Glutamatergic neuron (in vitro differentiated cells): ENCODE measurements around the gene TGFBR2. TPM values are rescaled to one million over a fixed set of nuclear protein-coding genes. Genes with fewer than 3 reads are reported as not detected.

ENCODE experiments used
- DNase-seq: peaks from one replicate; pipeline ENCODE4 v3.0.0; 2022
- H3K27ac Mint-ChIP-seq: one replicate; pipeline ENCODE4 v1.8.0; 2020; ENCODE audit warnings: mild to moderate bottlenecking, mixed read lengths, inconsistent platforms; ENCODE audit not compliant: unreplicated experiment
- H3K27me3 Mint-ChIP-seq: one replicate; pipeline ENCODE4 v1.8.0; 2020; ENCODE audit warnings: mild to moderate bottlenecking, moderate library complexity, mixed read lengths, inconsistent platforms; ENCODE audit not compliant: unreplicated experiment
- H3K36me3 Mint-ChIP-seq: one replicate; pipeline ENCODE4 v1.8.0; 2020; ENCODE audit warnings: mild to moderate bottlenecking, mixed read lengths, inconsistent platforms; ENCODE audit not compliant: unreplicated experiment
- H3K4me1 Mint-ChIP-seq: one replicate; pipeline ENCODE4 v1.8.0; 2020; ENCODE audit warnings: mild to moderate bottlenecking, low read depth, mixed read lengths, inconsistent platforms; ENCODE audit not compliant: unreplicated experiment
- H3K4me3 Mint-ChIP-seq: one replicate; pipeline ENCODE4 v1.8.0; 2020; ENCODE audit warnings: mild to moderate bottlenecking, mixed read lengths, inconsistent platforms; ENCODE audit not compliant: unreplicated experiment
- H3K9me3 Mint-ChIP-seq: one replicate; pipeline ENCODE4 v1.8.0; 2020; ENCODE audit warnings: mild to moderate bottlenecking, moderate library complexity, mixed read lengths, inconsistent platforms; ENCODE audit not compliant: unreplicated experiment
- CTCF ChIP-seq: fragments of 200-600 bp; sonication (generic); IDR thresholded peaks from one replicate; pipeline ENCODE4 v1.5.0; 2021; ENCODE audit not compliant: partially characterized antibody, unreplicated experiment
- total RNA-seq: library from RNA; stranded (reverse); fragmentation: NEBNext Ultra II Directional; extraction: Animal tissue kit (Norgen Biotek cat#: 25700); gene quantifications from one replicate; pipeline ENCODE4 v1.2.1, GENCODE V29; 2021; ENCODE audit not compliant: unreplicated experiment

The TGFBR2 gene
- total RNA-seq, 1 donor from 2014 or later, result 0.96 TPM

DNA sequence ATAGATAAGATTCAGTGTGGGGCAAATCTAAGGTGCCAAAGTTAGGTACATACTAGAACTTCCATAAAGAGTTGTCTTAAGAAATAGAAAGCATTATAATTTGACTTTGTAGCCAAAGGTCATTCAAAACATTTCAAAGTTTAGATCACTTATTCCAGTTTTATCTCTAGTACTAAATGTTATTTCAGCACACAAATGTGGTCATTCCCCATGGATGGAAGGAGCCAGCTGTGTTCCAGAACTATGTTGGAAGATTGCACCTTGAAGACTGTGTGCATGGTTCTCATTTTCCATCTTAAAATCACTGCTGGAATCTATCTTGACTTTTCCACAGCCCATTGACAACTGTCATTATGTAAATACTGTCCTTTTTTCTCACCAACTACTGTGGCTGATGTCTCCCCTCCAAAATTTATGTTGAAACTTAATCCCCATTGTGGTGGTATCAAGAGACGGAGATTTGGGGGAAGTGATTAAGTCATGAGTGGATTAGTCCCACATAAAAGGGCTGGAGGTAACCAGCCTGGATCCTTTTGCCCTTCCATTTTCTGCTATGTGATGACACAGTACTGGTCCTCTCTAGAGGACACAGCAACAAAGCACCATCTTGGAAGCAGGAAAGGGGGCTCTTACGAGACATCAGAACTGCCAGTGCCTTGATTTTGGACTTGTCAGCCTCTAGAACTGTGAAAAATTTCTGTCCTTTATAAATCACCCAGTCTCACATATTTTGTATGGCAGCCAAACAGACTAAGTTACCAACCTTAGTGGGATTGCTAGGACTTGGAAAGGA, 24.0 kb downstream of the TGFBR2 start:
- Mint-ChIP-seq H3K36me3 (no peaks in the 10 kb centered on the region), H3K9me3 (no peaks in the 10 kb centered on the region), H3K4me3 (no peak overlapping the region), H3K27ac (no peak overlapping the region), H3K4me1 (peaks cover 15% of the 10 kb centered on the region), H3K27me3 (no peaks in the 10 kb centered on the region)
- no peak for DNase-seq
- TF ChIP-seq CTCF, result no peak

DNA sequence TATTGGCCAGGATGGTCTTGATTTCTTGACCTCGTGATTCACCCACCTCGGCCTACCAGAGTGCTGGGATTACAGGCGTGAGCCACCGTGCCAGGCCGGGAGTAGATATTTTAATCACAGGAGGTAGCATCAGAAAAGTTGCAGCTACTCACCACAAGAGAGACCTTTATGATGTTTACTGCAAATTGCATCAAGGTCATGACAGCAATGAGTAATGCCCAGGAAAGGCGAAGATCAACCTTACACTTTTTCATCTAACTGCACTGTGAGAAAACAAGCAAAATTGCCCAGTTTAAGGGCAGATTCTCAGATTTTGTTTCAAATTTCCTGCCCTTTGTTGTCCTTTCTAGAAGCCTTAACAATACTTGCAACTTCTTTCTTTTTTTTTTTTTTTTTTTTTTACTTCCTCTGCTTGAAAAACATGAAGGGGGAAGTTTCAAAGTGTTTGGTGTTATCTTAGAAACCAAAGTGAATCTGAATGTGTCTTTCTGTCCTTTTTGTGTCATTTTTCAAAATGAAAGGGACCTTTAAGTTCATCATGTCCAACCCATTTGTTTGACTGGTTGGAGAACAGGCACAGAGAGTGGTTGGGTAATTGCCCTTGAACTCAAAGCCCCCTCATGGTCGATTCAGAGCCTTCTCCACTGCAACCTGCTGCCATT, 25.0 kb downstream of the TGFBR2 start:
- Mint-ChIP-seq H3K27me3 (no peaks in the 10 kb centered on the region), H3K9me3 (peaks cover 2% of the 10 kb centered on the region), H3K27ac (no peak overlapping the region), H3K36me3 (no peaks in the 10 kb centered on the region), H3K4me1 (peaks cover 22% of the 10 kb centered on the region), H3K4me3 (no peak overlapping the region)
- DNase-seq, result no peak
- no peak for TF ChIP-seq CTCF

GRCh38 chr3:30632065-30632464, 25.7 kb downstream of the TGFBR2 start:
- H3K4me1 Mint-ChIP-seq, result peaks cover 27% of the 10 kb centered on the region
- no peaks in the 10 kb centered on the region for H3K36me3 Mint-ChIP-seq
- peaks cover 2% of the 10 kb centered on the region for H3K9me3 Mint-ChIP-seq
- no peak overlapping the region for H3K4me3 Mint-ChIP-seq
- TF ChIP-seq CTCF, result no peak
- H3K27me3 Mint-ChIP-seq, result no peaks in the 10 kb centered on the region
- H3K27ac Mint-ChIP-seq, result no peak overlapping the region
- DNase-seq, result no peak

GRCh38 chr3:30632521-30632920, 26.1 kb downstream of the TGFBR2 start:
- Mint-ChIP-seq H3K4me3 (no peak overlapping the region), H3K36me3 (no peaks in the 10 kb centered on the region), H3K27me3 (no peaks in the 10 kb centered on the region), H3K9me3 (peaks cover 2% of the 10 kb centered on the region), H3K27ac (no peak overlapping the region), H3K4me1 (peaks cover 29% of the 10 kb centered on the region)
- DNase-seq, result no peak
- TF ChIP-seq CTCF, result no peak

DNA sequence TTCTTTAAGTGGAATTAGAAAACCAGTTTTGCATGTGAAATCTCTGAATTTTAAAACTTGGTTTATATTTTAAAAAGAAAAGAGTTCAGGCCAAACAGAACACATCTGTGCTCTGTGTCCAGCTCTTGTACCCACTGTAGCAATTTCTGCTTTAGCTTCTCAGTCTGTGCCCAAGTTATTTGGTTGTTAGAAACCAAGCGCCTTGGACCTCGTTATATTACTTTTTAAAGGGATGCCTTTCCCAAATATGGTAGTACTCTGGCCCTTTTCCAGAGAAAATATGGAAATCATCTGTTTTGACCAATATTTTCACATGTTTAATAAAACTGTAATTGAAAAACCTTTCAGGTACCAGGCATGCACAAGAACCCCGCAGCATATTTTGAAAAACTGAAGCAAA, 27.3 kb downstream of the TGFBR2 start:
- peaks cover 9% of the 10 kb centered on the region for H3K9me3 Mint-ChIP-seq
- no peak overlapping the region for H3K4me3 Mint-ChIP-seq
- H3K36me3 Mint-ChIP-seq, result no peaks in the 10 kb centered on the region
- no peak for DNase-seq
- no peak overlapping the region for H3K27ac Mint-ChIP-seq
- peaks cover 2% of the 10 kb centered on the region for H3K27me3 Mint-ChIP-seq
- no peak for TF ChIP-seq CTCF
- peaks cover 37% of the 10 kb centered on the region for H3K4me1 Mint-ChIP-seq
